ENCODE results near the gene DYRK3.

DYRK3 gene

GRCh38 chr1:206684003-206684402 lies 48.7 kb downstream of the DYRK3 start:
- DNase-seq (ENCODE audit: low read depth), result no peak

GRCh38 chr1:206684478-206685333 lies 49.4 kb downstream of the DYRK3 start, which contains the start of gene MAPKAPK2:
MAPKAPK2 (plus strand) TSS chr1:206684905; CDS start chr1:206685230, 325 bp downstream.
- DNase-seq (ENCODE audit: low read depth), result peak; percentile 80

- DNase-seq (ENCODE audit: low read depth), result peak; percentile 57
These were observed 50.0 kb downstream of the DYRK3 start for GRCh38 chr1:206685334-206685768.

- peak; percentile 84 for DNase-seq (ENCODE audit: low read depth)
These were observed 50.6 kb downstream of the DYRK3 start for GRCh38 chr1:206685769-206686477.

GRCh38 chr1:206686478-206687249 lies 51.3 kb downstream of the DYRK3 start:
- DNase-seq (ENCODE audit: low read depth), result peak; percentile 34

- no peak for DNase-seq (ENCODE audit: low read depth)
These were observed 52.0 kb downstream of the DYRK3 start for GRCh38 chr1:206687251-206687914.

DNA sequence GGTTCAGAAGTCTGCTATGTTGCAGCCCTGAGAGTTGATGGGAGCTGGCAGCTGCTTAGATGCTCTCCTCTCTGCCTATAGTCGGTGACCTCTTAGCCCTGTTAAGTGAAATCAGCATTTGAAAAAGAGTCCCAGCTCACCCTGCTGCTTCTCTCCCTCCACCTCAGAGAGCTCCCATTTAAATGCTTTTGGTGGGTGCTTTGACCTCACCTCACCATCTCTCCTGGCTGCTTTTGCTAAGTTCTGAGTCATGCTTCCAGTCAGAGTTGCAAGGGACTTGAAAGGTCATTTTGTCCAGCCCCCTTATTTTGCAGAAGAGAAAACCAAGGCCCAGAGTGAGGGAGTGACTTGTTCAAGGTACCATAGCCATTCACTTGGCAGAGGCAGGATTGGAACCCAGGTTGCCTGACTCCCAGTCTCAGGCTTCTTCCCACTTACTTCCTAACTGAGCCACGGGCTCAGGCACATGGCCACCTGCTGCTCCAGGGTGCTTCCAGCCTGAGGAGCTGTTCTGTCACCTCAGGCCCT lies 52.6 kb downstream of the DYRK3 start:
- DNase-seq (ENCODE audit: low read depth), result peak; percentile 74

DNA sequence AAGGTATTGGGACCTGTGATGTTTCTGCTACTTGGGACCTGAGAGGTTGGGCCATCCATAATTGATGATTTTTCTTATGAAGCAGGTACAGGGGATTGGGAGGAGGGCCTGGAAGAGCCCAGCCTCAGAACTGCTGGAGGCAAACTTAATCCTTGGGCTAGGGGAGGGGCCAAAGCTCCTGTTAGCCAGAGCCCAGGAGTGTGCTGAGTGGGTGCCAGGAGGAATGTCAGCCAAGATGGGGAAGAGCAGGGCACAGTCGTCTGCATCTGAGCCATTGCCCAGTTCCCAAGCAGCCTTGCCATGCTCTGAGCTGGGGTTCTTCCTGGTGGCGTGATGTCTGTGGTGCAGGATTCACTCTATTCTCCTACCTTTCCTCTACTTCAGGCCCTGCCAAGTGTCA lies 55.2 kb downstream of the DYRK3 start:
- DNase-seq (ENCODE audit: low read depth), result no peak

DNA sequence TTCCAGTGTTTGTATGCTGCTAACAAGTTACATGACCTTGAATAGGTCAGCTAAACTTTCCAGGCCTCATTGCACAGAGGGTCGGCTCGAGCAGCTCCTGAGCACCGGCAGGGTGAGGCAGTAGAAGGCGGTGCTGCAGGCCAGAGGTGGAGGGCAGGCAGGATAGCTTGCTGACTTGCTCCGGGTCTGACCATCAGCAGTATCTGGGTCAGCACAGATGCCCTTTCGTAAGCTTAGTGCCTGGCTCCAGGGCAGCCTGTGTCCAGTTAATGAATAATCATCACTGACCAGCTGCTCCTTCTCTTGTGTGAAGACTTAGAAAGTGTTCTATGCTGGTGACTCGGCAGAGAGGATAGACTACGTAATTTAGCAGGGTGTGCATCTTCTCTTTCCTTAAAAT lies 56.3 kb downstream of the DYRK3 start:
- no peak for DNase-seq (ENCODE audit: low read depth)

DNA sequence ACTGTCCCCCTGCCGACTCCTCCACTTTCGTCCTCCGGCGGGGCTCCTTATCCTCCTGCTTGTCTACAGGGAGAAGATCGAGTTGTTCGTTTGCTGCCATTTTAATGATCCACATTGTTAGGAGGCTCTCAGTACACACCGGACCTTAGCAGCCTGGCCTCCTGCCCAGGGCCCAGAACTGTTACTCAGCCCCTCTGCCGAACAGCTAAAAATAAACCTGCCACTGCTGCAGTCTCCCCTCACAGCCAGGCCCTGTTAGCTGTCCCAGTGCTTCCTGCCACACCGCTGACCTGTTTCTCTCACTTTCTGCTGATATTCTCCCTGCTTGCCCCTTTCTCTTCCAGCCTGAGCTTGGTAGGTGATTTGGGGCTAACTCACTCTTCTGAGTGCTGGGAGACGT lies 57.7 kb downstream of the DYRK3 start:
- peak; percentile 76 for DNase-seq (ENCODE audit: low read depth)

GRCh38 chr1:206693592-206693991 lies 58.3 kb downstream of the DYRK3 start:
- DNase-seq (ENCODE audit: low read depth), result peak; percentile 44

- no peak for DNase-seq (ENCODE audit: low read depth)
These were observed 59.1 kb downstream of the DYRK3 start for GRCh38 chr1:206694171-206695124.

- no peak for DNase-seq (ENCODE audit: low read depth)
These were observed 60.4 kb downstream of the DYRK3 start for GRCh38 chr1:206695733-206696132.

DNA sequence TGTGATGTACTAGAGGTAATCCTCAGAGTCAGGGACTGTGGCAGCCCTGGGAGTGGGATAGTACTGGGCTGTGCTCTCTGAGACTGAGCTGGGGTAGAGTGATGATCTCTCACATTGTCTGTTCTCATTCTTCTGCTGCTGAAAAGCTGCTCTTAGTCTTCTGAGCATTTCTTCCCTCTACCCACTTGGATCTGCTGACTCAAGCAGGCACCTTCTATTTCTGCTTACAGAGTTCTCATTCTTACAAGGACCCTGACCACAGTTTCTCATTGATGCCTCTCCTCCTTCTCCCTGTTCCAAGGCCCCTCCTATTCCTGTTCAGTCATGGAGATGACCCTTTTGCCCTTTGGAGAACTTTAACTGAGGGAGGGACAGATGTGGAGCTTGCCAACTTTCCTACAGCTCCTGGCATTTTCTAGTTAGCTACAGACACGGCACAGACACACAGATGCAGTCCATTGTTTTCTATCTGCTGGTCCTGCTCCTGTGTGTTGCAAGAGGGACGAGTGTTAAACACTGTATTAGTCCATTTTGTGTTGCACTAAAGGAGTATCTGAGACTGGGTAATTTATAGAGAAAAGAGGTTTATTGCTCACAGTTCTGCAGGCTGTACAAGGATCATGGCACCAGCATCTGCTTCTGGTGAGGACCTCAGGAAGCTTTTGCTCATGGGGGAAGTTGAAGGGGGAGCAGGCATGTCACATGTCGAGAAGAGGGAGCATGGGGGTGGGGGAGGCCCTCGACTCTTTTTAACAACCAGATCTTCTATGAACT lies 61.7 kb downstream of the DYRK3 start:
- no peak for DNase-seq (ENCODE audit: low read depth)

DNA sequence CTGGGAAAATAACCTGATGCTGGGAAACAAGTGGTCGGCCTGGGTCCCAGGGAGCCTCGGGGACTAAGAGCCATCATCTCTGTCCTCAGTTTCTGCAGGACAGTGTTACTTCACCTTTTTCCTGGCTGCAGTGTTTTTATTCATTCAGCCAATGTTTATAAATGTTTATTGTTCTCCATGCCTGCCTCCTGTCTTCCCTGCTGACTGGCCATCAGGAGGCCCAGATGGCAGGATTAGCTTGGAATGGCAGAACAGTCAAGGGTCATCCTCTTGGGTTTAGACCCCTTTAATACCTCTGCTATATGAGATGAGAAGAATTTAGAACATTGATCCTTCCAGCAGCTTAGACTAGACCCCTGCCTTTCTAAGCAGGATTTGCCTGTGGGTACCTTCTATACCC lies 62.7 kb downstream of the DYRK3 start:
- no peak for DNase-seq (ENCODE audit: low read depth)
